GM12878 (cell line): ENCODE data around the gene ERC1. TPM values are rescaled to one million over a fixed set of nuclear protein-coding genes. Genes with fewer than 3 reads are reported as not detected.

Experiments
- ATAC-seq: fragments of 200-7000 bp; cut with Tn5 transposase; 3 replicates; pipeline ENCODE4 v1.9.1; 2020; ENCODE audit warnings: mild to moderate bottlenecking, moderate library complexity
- BruUV-seq: library from RNA; stranded (reverse); fragments of 400-500 nt; replicated peaks from 2 replicates; lab custom pipeline; 2021; lab: Mats Ljungman, UMichigan
- CTCF ChIA-PET: fragments of 300-600 bp; sonication (Branson Sonifier 250); formaldehyde crosslinking; extraction: SDS; loops from one replicate; lab custom pipeline; 2021; ENCODE audit warnings: inconsistent platforms; lab: Yijun Ruan, JAX
- POLR2A ChIA-PET: fragments of 350-600 bp; formaldehyde crosslinking; extraction: SDS; loops from one replicate; lab custom pipeline; 2021; ENCODE audit warnings: inconsistent platforms; lab: Charles Lee
- RAD21 ChIA-PET: fragments of 300-600 bp; sonication (Branson Sonifier 250); formaldehyde crosslinking; loops from one replicate; lab custom pipeline; 2023; ENCODE audit warnings: antibody characterized with exemption; ENCODE audit not compliant: unreplicated experiment; lab: Charles Lee
- SMC1A ChIA-PET: fragments of 300-600 bp; sonication (Branson Sonifier 250); formaldehyde crosslinking; loops from one replicate; lab custom pipeline; 2023; ENCODE audit not compliant: unreplicated experiment, uncharacterized antibody; lab: Charles Lee
- DNase-seq: peaks from one replicate; pipeline ENCODE4 v3.0.0-alpha.2; 2011; ENCODE audit warnings: low read depth, low spot score
- FAIRE-seq: peaks from 3 replicates; lab custom pipeline; 2011; peaks lifted over from hg19 to GRCh38; lab: Jason Lieb, UNC
- H2AFZ ChIP-seq: 2 replicates; pipeline ENCODE4 v1.6.0; 2011; ENCODE audit warnings: low read depth, low read length, control low read depth; ENCODE audit not compliant: control insufficient read depth
- H3K27ac ChIP-seq: 2 replicates; pipeline ENCODE4 v1.5.1; 2011; ENCODE audit warnings: control low read depth; ENCODE audit not compliant: control insufficient read depth, insufficient read depth
- H3K27me3 ChIP-seq, 2 experiments: replicated peaks in 1 of 2; 2 replicates each; pipeline versions ENCODE4 v1.6.0 to v1.6.1; 2011; ENCODE audit warnings: low read length in 1 of 2; ENCODE audit not compliant: control insufficient read depth in 2 of 2, insufficient read depth in 2 of 2
- H3K36me3 ChIP-seq, 2 experiments: 2 replicates each; pipeline ENCODE4 v1.5.1; 2011; ENCODE audit warnings: low read length in 1 of 2; ENCODE audit not compliant: control insufficient read depth in 2 of 2, insufficient read depth in 2 of 2
- H3K4me1 ChIP-seq: 2 replicates; pipeline ENCODE4 v1.6.1; 2011; ENCODE audit warnings: mild to moderate bottlenecking, low read length, moderate library complexity, mixed read lengths; ENCODE audit not compliant: control insufficient read depth, insufficient read depth
- H3K4me2 ChIP-seq: 2 replicates; pipeline ENCODE4 v1.6.0; 2011; ENCODE audit warnings: control low read depth; ENCODE audit not compliant: control insufficient read depth, insufficient read depth
- H3K4me3 ChIP-seq: fragments of 200-600 bp; sonication (generic); 2 replicates; pipeline ENCODE4 v1.5.1; 2016
- H3K79me2 ChIP-seq: 2 replicates; pipeline ENCODE4 v1.6.0; 2011; ENCODE audit warnings: low read length; ENCODE audit not compliant: control insufficient read depth, insufficient read depth
- H3K9ac ChIP-seq: 2 replicates; pipeline ENCODE4 v1.8.0; 2011; ENCODE audit warnings: low read length, control low read depth, mixed read lengths; ENCODE audit not compliant: control insufficient read depth, insufficient read depth
- H3K9me3 ChIP-seq: replicated peaks from 3 replicates; pipeline ENCODE4 v1.5.1; 2011; ENCODE audit warnings: mild to moderate bottlenecking, low read length; ENCODE audit not compliant: control insufficient read depth, insufficient read depth
- H4K20me1 ChIP-seq: 2 replicates; pipeline ENCODE4 v1.6.0; 2011; ENCODE audit not compliant: control insufficient read depth, insufficient read depth
- CHD2 ChIP-seq: IDR thresholded peaks from 2 replicates; pipeline ENCODE4 v1.6.1; 2011; ENCODE audit warnings: low read depth, low read length, improper control_type of control experiment, borderline replicate concordance
- CTCF ChIP-seq, 3 experiments: IDR thresholded peaks in 2 of 3; conservative IDR thresholded peaks in 1 of 3; 2 replicates each; pipeline ENCODE4 v1.5.1; 2011; ENCODE audit warnings: low read depth in 3 of 3, low read length in 3 of 3, mild to moderate bottlenecking in 3 of 3, control low read depth in 2 of 3, moderate library complexity in 2 of 3, inconsistent platforms in 1 of 3, mixed read lengths in 1 of 3; ENCODE audit not compliant: control insufficient read depth in 2 of 3, insufficient read depth in 1 of 3; ENCODE audit errors: extremely low read depth in 1 of 3
- HDAC2 ChIP-seq: fragments of 200-600 bp; sonication (generic); IDR thresholded peaks from 2 replicates; pipeline ENCODE4 v1.6.1; 2017
- HDGF ChIP-seq: fragments of 450-650 bp; IDR thresholded peaks from 2 replicates; pipeline ENCODE4 v1.6.1; 2016; ENCODE audit warnings: antibody characterized with exemption
- KLF5 ChIP-seq: fragments of 450-650 bp; IDR thresholded peaks from 2 replicates; pipeline ENCODE4 v1.6.1; 2014; ENCODE audit warnings: mild to moderate bottlenecking; ENCODE audit not compliant: partially characterized antibody
- NR2C2 ChIP-seq: IDR thresholded peaks from 2 replicates; pipeline ENCODE4 v1.6.1; 2011; ENCODE audit warnings: borderline replicate concordance, low read depth; ENCODE audit not compliant: control insufficient read depth, insufficient read length
- RCOR1 ChIP-seq: conservative IDR thresholded peaks from 2 replicates; pipeline ENCODE4 v1.6.1; 2012; ENCODE audit warnings: low read depth, low read length, improper control_type of control experiment
- SIX5 ChIP-seq: IDR thresholded peaks from 2 replicates; pipeline ENCODE4 v1.6.1; 2011; ENCODE audit warnings: mild to moderate bottlenecking, low read depth, low read length, moderate library complexity; ENCODE audit not compliant: severe bottlenecking
- SP1 ChIP-seq: IDR thresholded peaks from one replicate; pipeline ENCODE4 v1.6.1; 2011; ENCODE audit warnings: low read depth, low read length
- STAT3 ChIP-seq: IDR thresholded peaks from 2 replicates; pipeline ENCODE4 v1.6.1; 2011; ENCODE audit warnings: low read depth, low read length, improper control_type of control experiment
- YBX1 ChIP-seq: fragments of 450-650 bp; IDR thresholded peaks from 2 replicates; pipeline ENCODE4 v1.6.1; 2016; ENCODE audit warnings: antibody characterized with exemption
- ZNF24 ChIP-seq: fragments of 450-650 bp; IDR thresholded peaks from 2 replicates; pipeline ENCODE4 v1.6.1; 2017; ENCODE audit warnings: antibody characterized with exemption, mild to moderate bottlenecking
- WGBS: methylation state at CpG from one replicate; pipeline ENCODE4 v1.1.6; 2016; ENCODE audit warnings: low lambda C conversion rate; ENCODE audit not compliant: insufficient replicate concordance, insufficient coverage; ENCODE audit errors: missing lambda C conversion rate; 5-methylcytosine and 5-hydroxymethylcytosine counted together
- in situ Hi-C: fragments of 300-500 bp; cut with MboI; formaldehyde crosslinking; loops from 9 replicates; pipeline ENCODE4 v1.14.3; 2018; ENCODE audit warnings: mixed read lengths
- intact Hi-C: fragments of 100-400 bp; cut with micrococcal nuclease; formaldehyde crosslinking; loops from one replicate; pipeline ENCODE4 v1.14.2; 2022; ENCODE audit not compliant: unreplicated experiment
- polyA plus RNA-seq, 11 experiments: library from polyadenylated mRNA; depleted of rRNA in 4 of 11; unstranded in 6 of 11; stranded (reverse) in 5 of 11; fragments of >200 nt; fragmentation: Nextera tagmentation in 4 of 11; fragmentation: Illumina TruSeq in 1 of 11; extraction: Ambion mirVana in 4 of 11; extraction: Trizol in 1 of 11; gene quantifications; 1 replicate in 1 of 11; 2 replicates in 10 of 11; pipeline versions ENCODE4 v1.2.1 to v1.2.3, GENCODE V29; 2011 to 2016; ENCODE audit warnings: inconsistent platforms in 2 of 11, missing spikeins in 2 of 11, low read depth in 1 of 11
- total RNA-seq, 4 experiments: library from RNA; depleted of rRNA in 3 of 4; stranded (reverse); fragments of >200 nt in 3 of 4; fragmentation: Illumina TruSeq in 1 of 4; extraction: Trizol in 1 of 4; gene quantifications; 2 replicates each; pipeline versions ENCODE4 v1.2.1 to v1.2.3, GENCODE V29; 2013 to 2021
- TF ChIP-seq, protein P1 (sequence below): IDR thresholded peaks from 2 replicates; pipeline ENCODE4 v1.6.1; 2011; ENCODE audit warnings: low read depth, low read length, improper control_type of control experiment, borderline replicate concordance
- TF ChIP-seq, protein P2 (sequence below): fragments of 450-650 bp; IDR thresholded peaks from 2 replicates; pipeline ENCODE4 v1.6.1; 2016; ENCODE audit warnings: mild to moderate bottlenecking

The ERC1 gene
- total and polyA plus RNA-seq, 10 of the 15 experiments (the other 5 are each of a cell fraction or from before 2014, with no cell fraction given), result 0.75 to 8.0 (median 5.0) TPM

DNA sequence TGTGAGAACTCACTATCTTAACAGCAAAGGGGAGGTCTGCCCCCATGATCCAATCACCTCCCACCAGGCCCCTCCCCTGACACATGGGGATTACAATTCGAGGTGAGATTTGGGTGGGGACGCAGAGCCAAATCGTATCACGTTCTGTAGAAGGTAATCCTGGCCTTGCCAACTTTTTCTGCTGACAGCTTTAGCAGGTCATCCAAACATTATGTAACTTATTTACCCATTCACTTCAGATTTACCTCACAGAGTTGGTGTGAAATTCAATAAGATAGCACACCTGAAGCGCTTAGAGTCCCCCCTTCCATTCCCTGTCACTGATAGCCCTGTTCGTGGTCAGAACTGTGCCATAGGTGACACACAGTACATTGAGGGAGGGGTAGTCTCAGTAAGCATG is 384.3 kb downstream of the ERC1 start (continued):
- TF ChIP-seq, protein P1, sequence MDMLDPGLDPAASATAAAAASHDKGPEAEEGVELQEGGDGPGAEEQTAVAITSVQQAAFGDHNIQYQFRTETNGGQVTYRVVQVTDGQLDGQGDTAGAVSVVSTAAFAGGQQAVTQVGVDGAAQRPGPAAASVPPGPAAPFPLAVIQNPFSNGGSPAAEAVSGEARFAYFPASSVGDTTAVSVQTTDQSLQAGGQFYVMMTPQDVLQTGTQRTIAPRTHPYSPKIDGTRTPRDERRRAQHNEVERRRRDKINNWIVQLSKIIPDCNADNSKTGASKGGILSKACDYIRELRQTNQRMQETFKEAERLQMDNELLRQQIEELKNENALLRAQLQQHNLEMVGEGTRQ, result no peak

GRCh38 chr12:1377117-1377516 is 386.1 kb downstream of the ERC1 start:
- RAD21 ChIA-PET, result interaction anchor here (1.5 kb wide), 1 partner anchor 259 kb away, joined by 3 read pairs; no protein-coding TSS in a partner anchor
- CTCF ChIA-PET, result no interaction called here
- in situ Hi-C loops, result no loop called here
- Histone ChIP-seq H4K20me1 (no peaks in the 10 kb centered on the region), H3K4me2 (no peak overlapping the region), H3K4me3 (no peak overlapping the region), H3K36me3 (no peaks in the 10 kb centered on the region; a peak in 1 of 4 replicates), H3K27me3 (no peaks in the 10 kb centered on the region), H2AFZ (no peak overlapping the region), H3K9ac (no peak overlapping the region), H3K4me1 (no peaks in the 10 kb centered on the region), H3K79me2 (no peaks in the 10 kb centered on the region), H3K9me3 (no peaks in the 10 kb centered on the region), H3K27ac (no peak overlapping the region)
- ATAC-seq, result no peak
- FAIRE-seq, result no peak
- TF ChIP-seq, protein P2, sequence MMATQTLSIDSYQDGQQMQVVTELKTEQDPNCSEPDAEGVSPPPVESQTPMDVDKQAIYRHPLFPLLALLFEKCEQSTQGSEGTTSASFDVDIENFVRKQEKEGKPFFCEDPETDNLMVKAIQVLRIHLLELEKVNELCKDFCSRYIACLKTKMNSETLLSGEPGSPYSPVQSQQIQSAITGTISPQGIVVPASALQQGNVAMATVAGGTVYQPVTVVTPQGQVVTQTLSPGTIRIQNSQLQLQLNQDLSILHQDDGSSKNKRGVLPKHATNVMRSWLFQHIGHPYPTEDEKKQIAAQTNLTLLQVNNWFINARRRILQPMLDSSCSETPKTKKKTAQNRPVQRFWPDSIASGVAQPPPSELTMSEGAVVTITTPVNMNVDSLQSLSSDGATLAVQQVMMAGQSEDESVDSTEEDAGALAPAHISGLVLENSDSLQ, result no peak
- TF ChIP-seq CTCF (IDR thresholded peaks at IDR 0.05 in 2 of 3, conservative IDR thresholded peaks at IDR 0.05 in 1 of 3; ENCODE audit: control insufficient read depth in 2 of 3, extremely low read depth in 1 of 3, insufficient read depth in 1 of 3, low read depth in 3 of 3, low read length in 3 of 3) (no peak), SIX5 (no peak), RCOR1 (no peak), KLF5 (no peak), HDAC2 (no peak), CHD2 (no peak), STAT3 (no peak), YBX1 (no peak), NR2C2 (no peak), ZNF24 (no peak), SP1 (no peak), HDGF (no peak)
- no TSS peak for BruUV-seq
- WGBS, result 38% methylated on average over 5 of the region's 5 CpGs
- SMC1A ChIA-PET, result interaction anchor here (1.3 kb wide), 1 partner anchor 206 kb away, joined by 3 read pairs; no protein-coding TSS in a partner anchor
- POLR2A ChIA-PET, result no interaction called here
- intact Hi-C loops, result no loop called here
- no peak for DNase-seq
